ENCODE results near the gene UCHL3.

The UCHL3 gene

GRCh38 chr13:75549262-75550158, at the start of gene UCHL3:
TSS of gene UCHL3 (plus strand) at chr13:75549791. CDS start at chr13:75549821, 30 bp downstream.
- H3K36me3 ChIP-seq (ENCODE audit: insufficient read depth, low read length) = no peaks in the 10 kb centered on the region
- H3K4me2 ChIP-seq (ENCODE audit: low read depth, low read length, poor library complexity, severe bottlenecking) = peak within 1 kb of the TSS; percentile 84

GRCh38 chr13:75505327-75505726, 44.3 kb upstream of the UCHL3 start:
- Histone ChIP-seq H3K36me3 (ENCODE audit: insufficient read depth, low read length) (no peaks in the 10 kb centered on the region), H2AFZ (ENCODE audit: low read length) (no peak overlapping the region), H3K4me3 (ENCODE audit: low read length, poor library complexity, severe bottlenecking) (no peak overlapping the region), H3F3A (ENCODE audit: low read depth) (no peaks in the 10 kb centered on the region), H3K27me3 (ENCODE audit: insufficient read depth, low read length, poor library complexity, severe bottlenecking) (no peaks in the 10 kb centered on the region), H3K4me2 (ENCODE audit: low read depth, low read length, poor library complexity, severe bottlenecking) (no peak overlapping the region), H3K79me2 (ENCODE audit: insufficient read depth, low read length) (no peaks in the 10 kb centered on the region), H3K9me3 (ENCODE audit: insufficient read depth, low read depth, low read length) (no peaks in the 10 kb centered on the region), H4K20me1 (ENCODE audit: insufficient read depth, low read length, poor library complexity, severe bottlenecking) (no peaks in the 10 kb centered on the region), H3K9me2 (replicated peaks; ENCODE audit: low read depth, low read length) (no peaks in the 10 kb centered on the region), H3K4me1 (ENCODE audit: insufficient read depth, low read length, poor library complexity, severe bottlenecking) (peaks cover 19% of the 10 kb centered on the region), H3K9ac (ENCODE audit: low read depth, low read length, poor library complexity, severe bottlenecking) (no peak overlapping the region)
- TF ChIP-seq, protein P1, sequence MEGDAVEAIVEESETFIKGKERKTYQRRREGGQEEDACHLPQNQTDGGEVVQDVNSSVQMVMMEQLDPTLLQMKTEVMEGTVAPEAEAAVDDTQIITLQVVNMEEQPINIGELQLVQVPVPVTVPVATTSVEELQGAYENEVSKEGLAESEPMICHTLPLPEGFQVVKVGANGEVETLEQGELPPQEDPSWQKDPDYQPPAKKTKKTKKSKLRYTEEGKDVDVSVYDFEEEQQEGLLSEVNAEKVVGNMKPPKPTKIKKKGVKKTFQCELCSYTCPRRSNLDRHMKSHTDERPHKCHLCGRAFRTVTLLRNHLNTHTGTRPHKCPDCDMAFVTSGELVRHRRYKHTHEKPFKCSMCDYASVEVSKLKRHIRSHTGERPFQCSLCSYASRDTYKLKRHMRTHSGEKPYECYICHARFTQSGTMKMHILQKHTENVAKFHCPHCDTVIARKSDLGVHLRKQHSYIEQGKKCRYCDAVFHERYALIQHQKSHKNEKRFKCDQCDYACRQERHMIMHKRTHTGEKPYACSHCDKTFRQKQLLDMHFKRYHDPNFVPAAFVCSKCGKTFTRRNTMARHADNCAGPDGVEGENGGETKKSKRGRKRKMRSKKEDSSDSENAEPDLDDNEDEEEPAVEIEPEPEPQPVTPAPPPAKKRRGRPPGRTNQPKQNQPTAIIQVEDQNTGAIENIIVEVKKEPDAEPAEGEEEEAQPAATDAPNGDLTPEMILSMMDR (conservative IDR thresholded peaks at IDR 0.05; ENCODE audit: low read length) = no peak
- TF ChIP-seq EZH2phosphoT487 (IDR thresholded peaks at IDR 0.05; ENCODE audit: borderline replicate concordance) = no peak

More at GRCh38 chr13:75549262-75550158, at the start of gene UCHL3:
- no peaks in the 10 kb centered on the region for H3F3A ChIP-seq (ENCODE audit: low read depth)
- H3K9me2 ChIP-seq (replicated peaks; ENCODE audit: low read depth, low read length) = no peaks in the 10 kb centered on the region
- peaks cover 34% of the 10 kb centered on the region for H4K20me1 ChIP-seq (ENCODE audit: insufficient read depth, low read length, poor library complexity, severe bottlenecking)
- peak within 1 kb of the TSS; percentile 91 for H2AFZ ChIP-seq (ENCODE audit: low read length)
- H3K9me3 ChIP-seq (ENCODE audit: insufficient read depth, low read depth, low read length) = no peaks in the 10 kb centered on the region
- TF ChIP-seq, protein P1 (conservative IDR thresholded peaks at IDR 0.05; ENCODE audit: low read length) = peak; percentile 81
- no peak for TF ChIP-seq EZH2phosphoT487 (IDR thresholded peaks at IDR 0.05; ENCODE audit: borderline replicate concordance)
- H3K79me2 ChIP-seq (ENCODE audit: insufficient read depth, low read length) = peaks cover 43% of the 10 kb centered on the region
- no peaks in the 10 kb centered on the region for H3K27me3 ChIP-seq (ENCODE audit: insufficient read depth, low read length, poor library complexity, severe bottlenecking)
- H3K4me3 ChIP-seq (ENCODE audit: low read length, poor library complexity, severe bottlenecking) = peak within 1 kb of the TSS; percentile 95
- peaks cover 58% of the 10 kb centered on the region for H3K4me1 ChIP-seq (ENCODE audit: insufficient read depth, low read length, poor library complexity, severe bottlenecking)
- peak within 1 kb of the TSS; percentile 86 for H3K9ac ChIP-seq (ENCODE audit: low read depth, low read length, poor library complexity, severe bottlenecking)

DNA sequence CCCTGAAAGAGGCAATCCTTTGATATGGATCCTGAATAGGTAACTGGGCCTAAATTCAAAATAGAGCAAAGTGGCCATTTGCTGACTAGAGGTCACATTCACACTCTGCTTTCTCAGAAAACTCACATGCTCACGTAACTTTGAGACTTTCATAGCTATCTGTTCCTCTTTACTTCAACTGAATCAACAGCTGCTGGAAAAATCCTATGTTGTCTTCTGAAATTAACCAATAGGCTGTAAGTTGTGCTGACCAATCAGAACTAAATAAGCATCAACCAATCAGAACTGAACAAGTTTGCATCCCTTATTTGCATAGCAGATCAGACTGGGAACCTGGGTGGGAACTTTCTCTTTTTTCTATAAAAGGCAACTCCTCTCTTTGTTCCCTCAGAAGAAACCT, 43.6 kb upstream of the UCHL3 start:
- no peaks in the 10 kb centered on the region for H4K20me1 ChIP-seq (ENCODE audit: insufficient read depth, low read length, poor library complexity, severe bottlenecking)
- no peaks in the 10 kb centered on the region for H3K9me2 ChIP-seq (replicated peaks; ENCODE audit: low read depth, low read length)
- H3K9ac ChIP-seq (ENCODE audit: low read depth, low read length, poor library complexity, severe bottlenecking) = no peak overlapping the region
- H3K36me3 ChIP-seq (ENCODE audit: insufficient read depth, low read length) = no peaks in the 10 kb centered on the region
- no peaks in the 10 kb centered on the region for H3K9me3 ChIP-seq (ENCODE audit: insufficient read depth, low read depth, low read length)
- peak overlapping the region; percentile 2; the same call in 1 of the 2 replicates for H2AFZ ChIP-seq (ENCODE audit: low read length)
- H3K27me3 ChIP-seq (ENCODE audit: insufficient read depth, low read length, poor library complexity, severe bottlenecking) = no peaks in the 10 kb centered on the region
- H3K4me2 ChIP-seq (ENCODE audit: low read depth, low read length, poor library complexity, severe bottlenecking) = no peak overlapping the region
- H3K4me3 ChIP-seq (ENCODE audit: low read length, poor library complexity, severe bottlenecking) = no peak overlapping the region
- H3K79me2 ChIP-seq (ENCODE audit: insufficient read depth, low read length) = no peaks in the 10 kb centered on the region
- peaks cover 24% of the 10 kb centered on the region for H3K4me1 ChIP-seq (ENCODE audit: insufficient read depth, low read length, poor library complexity, severe bottlenecking)
- no peak for TF ChIP-seq EZH2phosphoT487 (IDR thresholded peaks at IDR 0.05; ENCODE audit: borderline replicate concordance)
- TF ChIP-seq, protein P1 (conservative IDR thresholded peaks at IDR 0.05; ENCODE audit: low read length) = no peak
- no peaks in the 10 kb centered on the region for H3F3A ChIP-seq (ENCODE audit: low read depth)

Measured in Loucy (cell line).